ENCODE data around the gene NTRK2.

The NTRK2 gene

DNA sequence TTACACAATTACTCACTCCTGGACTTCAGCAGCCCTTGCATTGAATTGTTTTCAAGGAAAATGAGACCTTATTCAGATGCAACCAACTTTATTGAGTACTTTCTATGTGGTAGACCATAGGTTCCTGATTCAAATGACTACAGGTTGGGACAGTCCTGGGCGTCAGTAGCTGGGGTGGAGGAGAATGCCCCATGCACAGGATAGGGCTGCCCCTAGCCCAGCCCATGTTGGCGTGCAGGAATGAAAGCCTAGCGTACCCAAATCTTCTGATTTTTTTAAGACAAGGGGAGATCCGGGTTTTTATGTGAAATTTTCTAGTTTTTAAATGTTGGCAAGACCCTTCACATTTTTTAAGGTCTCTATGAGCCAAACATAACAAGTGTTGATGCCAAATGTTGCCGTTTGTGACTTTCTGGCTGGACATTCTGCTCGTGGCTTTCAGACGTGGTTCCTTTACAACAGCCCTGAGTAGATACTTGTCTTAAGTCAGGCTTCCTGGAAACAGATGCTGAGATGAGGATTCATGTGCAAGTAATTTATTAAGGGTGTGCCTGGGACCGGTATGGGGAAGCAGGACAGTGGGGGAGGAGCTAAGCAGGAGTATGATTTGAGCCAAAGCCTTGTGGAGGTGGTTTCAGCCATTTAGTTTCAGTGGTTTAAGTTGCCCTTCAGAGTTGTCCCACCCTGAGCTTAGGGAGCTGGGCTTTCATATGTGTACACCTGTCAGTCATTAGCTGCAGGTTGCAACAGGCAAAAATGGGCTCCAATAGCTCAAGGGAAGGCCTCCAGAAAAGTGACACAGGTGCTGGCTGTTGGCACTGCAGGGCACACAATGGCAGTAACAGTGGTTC is 154.1 kb downstream of the NTRK2 start:
- no peak for DNase-seq

DNA sequence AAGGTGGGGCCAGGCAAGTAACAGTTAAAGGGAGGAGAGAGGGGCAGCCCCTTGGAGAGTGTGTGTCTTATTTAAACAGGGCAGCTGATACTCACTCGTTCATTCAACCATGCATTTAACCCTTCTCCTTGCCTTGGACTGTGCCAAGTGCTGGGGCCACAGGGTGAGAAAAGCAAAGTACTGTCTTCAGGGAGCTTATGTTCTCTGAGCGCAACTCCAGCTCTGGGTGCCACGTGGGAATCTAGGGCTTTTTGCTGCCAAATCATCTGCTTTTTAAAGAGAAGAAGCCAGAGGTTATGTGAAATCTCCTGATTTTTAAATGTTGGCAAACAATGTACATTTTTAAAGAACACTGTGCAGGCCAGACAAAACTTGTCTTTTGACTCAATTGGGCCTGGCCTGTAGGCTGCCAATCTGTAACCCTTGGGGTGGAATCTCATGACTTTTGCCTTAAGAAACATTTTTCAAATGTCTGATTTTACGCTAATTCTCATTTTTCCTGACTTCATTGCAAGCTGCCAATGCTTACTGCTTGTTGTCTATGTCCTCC is 157.8 kb downstream of the NTRK2 start:
- DNase-seq = no peak

DNA sequence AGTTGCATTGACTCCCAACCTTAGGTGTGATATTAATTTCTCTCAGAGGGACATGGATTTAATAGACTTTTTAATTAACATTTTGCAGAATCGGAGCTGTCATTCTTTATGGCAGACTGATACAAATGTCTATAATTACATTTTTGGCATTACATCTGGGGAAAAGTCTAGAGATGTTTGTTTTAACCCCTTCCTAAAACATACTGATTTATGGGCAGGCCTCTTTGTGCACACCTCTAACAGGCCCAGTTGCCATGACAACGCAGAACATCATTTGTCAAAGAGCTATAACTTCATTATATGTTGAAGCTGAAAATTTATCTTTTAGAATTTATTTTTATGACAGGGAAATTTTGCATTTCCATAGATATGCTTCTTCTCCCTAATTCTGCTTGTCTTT is 158.5 kb downstream of the NTRK2 start:
- no peak for DNase-seq

DNA sequence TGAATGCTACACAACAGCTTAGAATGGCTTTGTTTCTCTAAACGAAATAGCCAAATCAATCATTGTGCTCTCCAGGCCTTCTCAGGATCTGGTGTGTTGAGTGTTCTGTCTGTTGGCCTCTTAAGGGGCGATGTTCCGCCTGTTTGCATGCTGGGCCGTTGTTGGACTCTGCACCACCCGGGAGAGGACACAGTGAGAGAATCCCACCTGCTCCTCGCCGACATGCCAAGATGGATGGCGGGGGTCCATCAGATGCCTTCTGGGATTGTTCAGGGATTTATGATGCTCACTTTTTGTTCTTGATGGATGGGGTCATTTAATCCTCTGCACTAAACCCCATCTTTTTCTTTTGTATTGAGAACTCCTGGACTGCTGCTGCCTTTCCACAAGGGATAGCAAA is 159.9 kb downstream of the NTRK2 start:
- no peak for DNase-seq

DNA sequence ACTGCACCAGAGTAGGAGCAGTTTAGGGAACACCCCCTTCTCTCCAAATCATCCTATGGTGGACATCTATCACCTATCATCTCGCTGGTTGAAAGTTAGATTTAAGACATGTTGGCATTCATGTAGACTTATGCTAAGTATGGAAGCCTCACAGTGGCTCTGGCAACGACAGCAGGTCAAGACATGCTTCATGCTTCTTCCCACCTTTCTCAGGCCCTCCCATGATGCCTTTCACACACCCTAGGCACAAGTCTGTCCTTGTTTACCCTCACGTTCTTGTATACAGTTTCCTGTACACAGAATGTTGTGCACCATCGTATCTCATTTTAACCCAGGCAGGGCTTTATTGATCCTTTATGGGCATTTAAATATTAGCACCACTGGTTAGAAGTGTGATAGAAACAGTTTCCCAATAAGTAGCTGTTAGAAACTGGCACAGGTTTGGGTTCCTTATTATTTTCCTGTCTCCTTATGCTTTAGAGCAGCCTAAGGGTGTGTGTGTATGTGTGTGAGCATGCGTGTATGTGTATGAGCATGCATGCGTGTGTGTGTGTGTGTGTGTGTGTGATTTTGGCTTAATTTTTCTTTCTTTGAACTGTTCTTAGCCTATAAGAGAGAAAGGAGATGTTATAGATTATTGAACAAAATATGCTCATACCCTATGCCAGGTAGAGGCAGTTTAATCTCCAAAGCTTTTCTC is 160.6 kb downstream of the NTRK2 start:
- no peak for DNase-seq

DNA sequence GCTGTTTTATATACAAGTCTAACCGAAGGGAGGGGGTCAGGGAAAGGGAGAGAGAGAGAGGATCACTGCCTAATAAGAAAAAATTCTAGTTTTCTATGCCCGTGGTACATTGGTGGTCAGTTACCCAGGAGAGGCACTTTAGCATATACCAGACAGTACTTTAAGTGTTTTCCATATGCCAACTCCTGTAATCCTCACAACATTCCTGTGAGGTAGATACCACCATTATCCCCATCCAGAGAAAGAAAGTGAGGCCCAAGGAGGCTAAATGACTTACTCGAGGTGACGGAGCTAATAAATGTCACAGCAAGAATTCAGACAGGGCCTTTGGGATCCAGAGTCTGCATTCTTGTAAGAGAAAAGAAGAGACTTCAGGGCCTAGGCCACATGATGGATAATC is 161.8 kb downstream of the NTRK2 start:
- DNase-seq = no peak

DNA sequence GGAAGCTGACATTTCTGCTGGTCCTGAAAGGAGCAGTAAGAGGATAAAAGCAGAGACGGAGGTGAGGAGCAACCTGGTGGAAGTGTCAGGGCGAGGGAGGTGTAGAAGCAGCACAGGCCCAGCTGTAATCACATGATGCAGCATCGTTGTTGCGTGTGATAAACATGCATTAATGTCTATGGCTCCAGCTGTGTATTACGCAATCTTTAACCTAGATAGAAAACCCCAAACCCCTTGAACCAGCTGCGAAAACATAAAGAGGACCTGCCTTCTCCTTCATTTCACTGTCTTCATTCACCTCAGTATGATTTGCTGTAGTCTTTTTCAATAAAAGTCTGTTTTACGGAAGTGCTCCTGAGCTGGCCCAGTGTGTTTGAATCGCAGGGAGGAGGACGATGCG is 162.9 kb downstream of the NTRK2 start:
- no peak for DNase-seq

DNA sequence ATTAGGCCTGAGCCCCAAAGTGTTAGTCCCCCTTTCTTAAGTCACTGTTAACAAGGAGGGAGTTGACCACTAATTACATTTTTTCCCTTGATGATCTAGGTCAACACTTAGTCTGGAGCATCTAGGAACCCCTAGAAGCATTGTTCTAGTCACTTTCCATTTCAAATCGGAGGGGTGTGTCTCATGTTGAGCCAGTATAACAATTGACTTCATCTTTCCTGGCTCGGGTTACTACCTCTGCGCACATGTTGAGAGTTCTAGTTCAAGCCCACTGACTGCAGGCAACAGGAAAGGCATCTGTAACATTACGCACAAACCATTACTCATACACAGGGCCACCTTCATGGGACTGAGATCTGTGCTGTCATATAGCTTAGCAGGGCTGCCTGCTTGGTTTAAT is 164.9 kb downstream of the NTRK2 start:
- no peak for DNase-seq

DNA sequence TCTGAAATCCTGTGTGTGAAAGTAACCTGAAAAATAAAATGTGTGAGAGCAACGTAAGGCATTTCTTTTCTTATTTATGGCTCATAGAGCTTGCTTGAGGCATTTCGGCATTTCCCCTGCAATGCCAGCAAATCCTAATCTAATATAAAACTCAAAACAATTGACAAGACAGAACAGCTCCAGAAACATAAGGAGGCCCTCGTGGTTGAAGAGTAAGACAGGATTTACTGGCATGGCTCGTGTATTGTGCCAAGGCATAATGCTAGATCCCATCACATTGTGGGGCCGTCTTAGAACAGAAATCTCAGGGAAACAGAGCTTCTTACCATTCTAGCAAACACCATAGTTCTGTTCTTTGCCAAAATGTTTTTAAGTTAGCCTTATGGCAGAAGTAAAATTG is 166.2 kb downstream of the NTRK2 start:
- no peak for DNase-seq

DNA sequence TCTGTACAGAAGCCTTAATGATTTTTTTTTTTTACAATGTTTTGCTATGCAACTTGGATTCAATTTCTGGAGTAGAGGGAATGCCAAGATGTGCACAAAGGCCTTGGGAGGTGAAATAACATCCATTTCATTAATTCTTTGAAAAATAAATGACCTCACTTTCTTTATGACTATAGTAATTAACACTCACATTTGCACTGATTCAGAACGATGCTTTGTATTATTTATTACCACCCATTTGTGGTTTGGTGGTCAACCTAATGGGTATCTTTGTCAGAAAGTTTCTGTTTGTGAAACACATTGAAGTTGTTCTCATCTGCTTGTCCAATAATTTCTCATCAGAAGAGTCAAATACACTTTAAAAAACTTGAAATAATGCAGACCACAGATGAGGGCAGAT is 169.3 kb downstream of the NTRK2 start:
- DNase-seq = no peak

DNA sequence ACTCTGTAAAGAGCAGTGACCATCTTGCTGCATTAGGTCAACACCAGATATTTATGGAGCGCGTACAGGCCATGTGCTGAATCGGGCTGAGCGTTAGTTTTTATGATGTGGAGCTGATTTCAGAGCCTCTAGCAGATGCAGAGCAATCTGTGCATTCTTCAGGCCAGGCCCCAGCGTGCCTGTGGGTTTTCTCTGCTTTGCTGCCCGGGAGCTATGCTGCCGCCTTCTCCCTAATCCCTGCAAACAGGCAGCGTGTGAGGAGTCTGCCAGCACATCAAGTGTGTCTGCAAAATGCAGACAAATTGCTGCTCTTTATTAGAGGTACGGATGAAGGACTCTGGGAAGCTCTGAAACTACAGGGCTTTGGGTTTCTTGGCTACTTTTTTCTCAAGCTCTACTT is 170.0 kb downstream of the NTRK2 start:
- peak; percentile 36 to 38 for DNase-seq

DNA sequence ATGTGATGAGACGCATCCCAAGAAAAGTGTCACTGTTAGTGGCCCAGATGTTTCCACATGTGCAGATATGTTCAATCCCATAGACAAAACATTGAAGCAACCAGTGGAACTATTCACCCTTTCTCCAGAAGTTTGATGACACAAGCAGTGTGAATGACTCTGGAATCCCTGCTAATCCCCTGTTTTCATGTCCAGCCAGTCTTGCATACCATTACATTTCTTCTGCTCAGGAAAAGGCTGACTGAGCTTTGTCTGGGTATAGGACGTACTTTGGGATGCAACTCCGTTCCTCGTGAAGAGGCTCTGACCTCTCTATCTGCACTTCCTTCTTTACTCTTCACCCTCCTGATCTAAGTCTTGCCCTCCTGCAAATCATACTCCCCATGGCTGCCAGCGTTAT is 172.4 kb downstream of the NTRK2 start:
- DNase-seq = no peak

DNA sequence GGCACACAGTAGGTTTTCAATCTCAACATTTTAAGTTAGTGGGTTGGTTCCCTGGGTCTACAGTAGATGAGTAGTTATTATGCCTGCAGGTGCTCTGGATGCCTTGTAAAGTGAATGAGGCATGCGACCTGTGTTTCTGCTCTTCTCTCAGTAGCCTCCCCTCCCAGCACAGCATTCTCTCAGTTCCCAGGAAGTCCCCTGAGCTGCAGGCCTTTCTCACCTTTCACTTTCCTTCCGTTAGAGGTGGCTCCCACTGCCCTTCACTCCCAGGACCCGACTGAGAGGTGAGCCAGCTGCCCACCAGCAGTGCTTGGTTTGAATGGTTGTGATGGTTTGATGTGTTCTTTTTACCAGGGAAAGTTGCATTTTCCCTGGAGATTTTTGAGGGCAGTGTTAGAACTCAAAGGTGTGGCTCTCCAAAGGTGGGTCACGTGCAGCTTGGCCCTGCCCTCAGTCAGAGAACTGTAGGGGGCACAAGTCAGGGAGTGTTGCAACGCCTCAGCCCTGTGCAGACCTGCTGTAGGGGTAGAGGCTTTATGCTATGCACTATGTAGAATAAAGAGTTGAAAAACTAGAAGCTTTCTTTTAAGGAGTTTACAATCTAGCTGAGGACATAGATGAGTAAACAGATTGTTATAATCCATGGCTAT is 173.8 kb downstream of the NTRK2 start:
- DNase-seq = no peak

DNA sequence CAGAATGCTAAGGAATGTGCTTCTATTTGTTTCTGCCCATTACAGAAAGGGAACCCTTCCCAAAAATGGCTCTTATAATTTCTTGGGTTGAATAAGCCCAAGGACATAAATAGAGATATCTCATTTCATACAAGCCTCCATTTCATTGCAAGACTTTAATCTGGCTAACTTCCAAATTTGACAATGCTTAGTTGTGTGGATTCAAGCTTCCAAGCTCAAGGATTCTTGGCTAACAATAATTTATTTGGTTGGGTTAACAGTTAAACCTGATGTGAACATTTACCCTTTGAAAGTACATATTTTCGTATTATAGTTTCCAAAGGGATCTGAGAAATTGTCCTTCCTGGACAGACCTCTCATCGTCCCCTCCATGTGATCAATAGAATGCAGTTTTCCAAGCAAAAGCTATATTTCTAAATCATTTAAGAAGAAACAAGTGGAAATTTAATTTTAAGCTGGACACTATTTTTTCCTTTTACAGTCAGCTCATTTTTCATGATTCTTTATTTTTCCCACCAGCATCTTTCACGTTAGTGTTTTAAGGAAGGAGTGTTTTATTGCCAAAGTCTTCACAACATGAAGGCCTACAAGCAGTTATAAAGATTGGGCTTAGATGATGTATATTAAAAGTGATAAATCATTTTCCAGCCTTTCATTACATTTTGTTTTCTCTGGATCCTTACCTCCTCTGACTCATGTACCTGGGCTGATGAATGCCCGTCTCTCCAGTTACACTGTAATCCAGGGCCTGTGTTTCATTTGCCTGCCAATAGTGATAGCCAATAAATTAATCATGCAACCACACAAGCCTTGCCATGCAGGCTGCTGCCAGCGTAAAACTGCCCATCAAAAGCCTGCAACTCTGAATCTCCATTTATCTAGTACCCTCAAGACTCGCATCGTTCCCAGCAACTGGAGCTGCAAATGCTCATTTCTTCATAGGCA is 176.7 kb downstream of the NTRK2 start:
- DNase-seq = peak in 1 of 2 donors; percentile 11

DNA sequence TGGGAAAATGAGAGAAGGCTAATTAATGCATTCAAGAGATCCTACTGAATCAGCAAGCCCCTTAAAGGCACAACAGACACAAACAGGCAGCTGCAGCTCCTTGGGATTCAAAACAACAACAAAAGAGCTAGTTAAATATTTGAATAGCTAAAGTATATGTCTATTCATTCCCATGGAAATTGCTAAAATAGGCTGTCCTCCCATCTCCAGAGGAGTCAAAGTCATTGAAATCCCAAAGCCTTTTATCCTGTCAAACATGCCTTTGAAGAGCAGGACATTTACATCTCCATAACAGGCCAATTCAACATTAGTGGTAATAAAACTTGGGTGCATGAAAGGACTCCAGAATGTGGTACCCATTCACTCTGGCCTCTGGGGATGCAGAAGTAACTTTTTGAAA is 177.4 kb downstream of the NTRK2 start:
- peak in 1 of 2 donors; percentile 40 for DNase-seq

DNA sequence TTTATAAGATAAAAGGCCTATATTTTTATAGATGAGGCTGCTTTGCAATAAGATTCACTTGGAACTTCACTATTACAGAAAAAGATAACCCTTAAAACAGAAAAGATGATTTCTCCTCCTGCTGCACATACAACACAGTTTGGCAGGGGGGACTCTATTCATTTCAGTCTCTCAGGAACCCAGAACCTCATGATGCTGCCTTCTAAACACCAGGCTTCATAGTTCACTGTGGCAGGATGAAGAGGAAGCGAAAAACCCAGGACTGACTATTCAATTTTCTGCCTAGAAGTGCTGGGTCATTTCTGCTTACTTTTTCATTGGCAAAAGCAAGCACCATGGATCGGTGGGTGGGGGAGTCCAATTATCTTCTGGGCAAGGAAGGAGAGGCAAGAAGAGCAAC is 179.5 kb downstream of the NTRK2 start:
- no peak for DNase-seq

DNA sequence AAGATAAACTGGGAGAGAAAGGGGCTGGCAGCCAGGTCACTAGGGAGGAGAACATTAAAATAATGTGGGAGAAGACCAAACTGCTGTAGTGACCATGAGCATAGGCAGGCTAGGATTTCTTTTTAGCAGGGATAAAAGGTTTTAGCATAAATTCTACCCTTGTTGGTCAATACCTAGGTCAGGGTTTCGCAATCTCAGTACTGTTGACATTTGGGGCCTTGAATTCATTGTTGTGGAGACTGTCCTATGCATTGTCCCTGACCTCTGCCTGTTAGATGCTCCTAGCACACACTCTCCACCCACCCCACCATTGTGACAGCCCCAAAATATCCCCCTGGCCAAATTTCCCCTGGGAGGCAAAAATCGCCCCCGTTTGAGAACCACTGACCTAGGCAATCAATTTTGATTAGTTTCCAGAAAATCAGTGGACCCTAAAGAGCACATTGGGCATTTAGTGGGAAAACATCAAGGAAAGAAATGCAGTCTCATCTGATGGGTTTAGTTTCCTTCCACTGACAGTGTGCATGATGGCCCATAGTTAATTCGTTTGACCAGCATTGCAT is 181.4 kb downstream of the NTRK2 start:
- DNase-seq = no peak

DNA sequence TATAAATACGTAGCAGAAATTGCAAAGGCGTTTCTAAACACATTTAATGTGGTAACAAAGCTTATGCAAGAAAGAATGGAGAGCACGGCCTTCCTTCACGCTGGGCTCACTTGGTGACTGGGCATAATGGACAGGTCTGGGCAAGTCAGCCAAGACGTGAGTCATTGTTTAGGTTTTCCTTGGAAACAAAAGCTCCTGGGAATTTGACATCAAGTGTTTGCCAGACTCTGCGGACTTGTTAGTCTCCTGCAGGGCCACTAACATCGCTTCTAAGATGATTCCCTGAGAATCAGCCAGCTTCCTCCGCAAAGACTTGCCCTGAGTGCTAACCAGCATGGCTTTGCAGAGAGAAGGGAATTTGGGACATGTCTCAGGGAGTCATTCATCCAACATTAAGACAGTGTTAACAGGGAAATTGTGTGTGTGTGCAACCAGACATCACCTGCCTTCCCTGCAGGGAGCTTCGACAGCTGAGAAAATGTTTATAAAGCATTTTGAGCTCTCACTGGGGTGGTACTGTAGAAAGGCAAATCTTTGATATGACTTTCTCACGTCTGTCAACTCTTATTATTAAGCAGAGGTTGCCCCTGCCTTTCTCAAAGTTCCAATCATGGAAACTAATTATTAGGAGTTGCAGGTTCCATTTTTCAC is 182.5 kb downstream of the NTRK2 start:
- no peak for DNase-seq

DNA sequence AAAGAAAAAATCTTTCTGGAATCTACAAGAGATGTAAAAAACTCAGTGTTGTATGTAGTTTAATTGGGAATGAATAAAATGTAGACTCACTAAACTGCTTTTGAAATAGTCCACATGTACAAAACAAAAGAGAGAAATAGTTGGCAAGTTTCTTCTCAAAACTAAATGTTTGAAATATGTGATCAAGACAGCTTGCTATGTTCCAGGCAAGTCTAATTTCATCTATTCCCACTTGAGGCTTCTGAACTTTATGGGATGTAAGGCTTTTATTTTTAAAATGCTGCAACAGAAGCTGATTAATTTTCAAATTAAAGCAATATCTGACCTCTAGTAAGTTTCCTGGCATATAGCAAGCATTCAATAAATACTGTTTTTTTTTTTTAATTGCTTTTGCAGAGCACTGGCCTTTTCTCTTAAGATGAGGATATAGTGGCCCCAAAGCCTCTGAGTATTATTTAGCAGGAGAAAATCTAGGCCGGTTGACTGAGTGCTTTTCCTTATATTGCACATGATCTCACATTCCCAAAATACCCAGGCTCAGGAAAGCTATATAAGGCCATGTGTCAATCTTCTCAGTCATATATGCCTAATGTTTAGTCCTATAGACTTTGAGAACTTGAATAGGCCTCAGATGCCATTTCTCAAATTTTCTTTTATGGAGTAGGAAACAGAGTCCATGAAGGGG is 183.2 kb downstream of the NTRK2 start:
- DNase-seq = no peak

DNA sequence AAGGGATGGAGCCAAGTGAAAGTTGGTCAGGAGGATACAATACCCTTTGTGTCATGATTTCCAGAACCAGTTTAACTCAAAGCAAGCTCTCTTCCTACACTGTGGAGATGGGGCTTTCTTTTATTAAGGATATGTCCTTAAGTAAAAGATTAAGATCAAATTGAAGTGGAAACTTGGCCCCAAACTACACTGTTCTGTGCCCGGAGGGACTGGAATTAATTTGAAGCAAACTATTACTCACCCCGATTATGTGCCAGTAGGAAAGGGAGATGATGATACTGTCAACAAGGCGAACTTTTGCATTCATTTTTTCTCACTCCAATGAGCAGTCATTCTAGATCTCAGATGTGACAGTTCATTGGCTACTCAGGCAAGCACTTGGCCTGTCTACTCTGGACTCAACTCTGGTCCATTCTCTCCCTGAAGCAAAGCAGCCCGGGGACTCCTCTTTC is 186.7 kb downstream of the NTRK2 start:
- DNase-seq = no peak

DNA sequence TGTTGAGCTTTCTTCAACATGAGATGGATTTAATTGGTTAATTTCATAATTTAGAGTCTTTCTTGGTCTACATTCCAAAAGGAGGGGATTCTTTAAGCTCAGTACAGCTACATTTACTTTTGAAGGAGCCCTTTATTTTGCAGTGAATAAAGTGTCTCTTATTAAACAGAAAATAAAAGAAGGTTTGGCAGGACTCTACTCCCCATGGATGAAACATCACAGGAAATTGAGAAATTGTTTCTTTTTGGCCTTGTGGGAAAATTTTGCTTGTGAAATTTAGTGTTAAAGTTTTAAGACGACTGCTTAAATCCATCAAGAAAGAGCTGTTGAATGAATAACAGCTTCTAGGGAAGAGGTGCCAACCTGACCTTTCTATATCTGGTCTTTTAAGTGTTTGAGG is 187.7 kb downstream of the NTRK2 start:
- DNase-seq = peak in 1 of 2 donors; percentile 17
